CD14-positive monocyte (primary cell): ENCODE measurements around the gene TECTB. TPM values are rescaled to one million over a fixed set of nuclear protein-coding genes. Genes with fewer than 3 reads are reported as not detected.

Experiments used
- DNase-seq, 3 donors: peaks; one replicate each; pipeline ENCODE4 v3.0.0-alpha.2; 2011 to 2022
- H2AFZ ChIP-seq: 2 replicates; pipeline ENCODE4 v1.6.0; 2012; ENCODE audit warnings: mild to moderate bottlenecking, low read depth, low read length, inconsistent platforms; ENCODE audit not compliant: insufficient read depth, poor library complexity, severe bottlenecking
- H3K27ac ChIP-seq, 2 donors: 1 replicate in 1 of 2; 2 replicates in 1 of 2; pipeline ENCODE4 v1.5.1; 2012 to 2013; ENCODE audit warnings: low read length in 2 of 2, control low read depth in 1 of 2, inconsistent platforms in 1 of 2, low read depth in 1 of 2, mild to moderate bottlenecking in 1 of 2
- H3K27me3 ChIP-seq, 2 donors: one replicate each; pipeline versions ENCODE4 v1.6.0 to v1.6.1; 2011 to 2013; ENCODE audit warnings: low read length in 2 of 2; ENCODE audit not compliant: control insufficient read depth in 2 of 2, insufficient read depth in 2 of 2
- H3K36me3 ChIP-seq, 2 donors: replicated peaks in 1 of 2; 1 replicate in 1 of 2; 2 replicates in 1 of 2; pipeline versions ENCODE4 v1.5.1 to v1.6.1; 2012 to 2013; ENCODE audit warnings: low read length in 2 of 2, control low read depth in 1 of 2, inconsistent platforms in 1 of 2, mild to moderate bottlenecking in 1 of 2; ENCODE audit not compliant: insufficient read depth in 2 of 2, control insufficient read depth in 1 of 2
- H3K4me1 ChIP-seq, 2 donors: 1 replicate in 1 of 2; 2 replicates in 1 of 2; pipeline versions ENCODE4 v1.5.1 to v1.6.1; 2012 to 2013; ENCODE audit warnings: low read length in 2 of 2, control low read depth in 1 of 2, inconsistent platforms in 1 of 2, mild to moderate bottlenecking in 1 of 2, moderate library complexity in 1 of 2; ENCODE audit not compliant: insufficient read depth in 2 of 2, control insufficient read depth in 1 of 2
- H3K4me2 ChIP-seq: replicated peaks from 2 replicates; pipeline ENCODE3; 2012; ENCODE audit warnings: low read length, moderate library complexity, mild to moderate bottlenecking; ENCODE audit not compliant: poor library complexity, severe bottlenecking; ENCODE audit errors: extremely low read depth
- H3K4me3 ChIP-seq, 3 experiments: fragments of 200-600 bp in 1 of 3; sonication (generic) in 1 of 3; replicated peaks in 1 of 3; 1 replicate in 2 of 3; 2 replicates in 1 of 3; pipeline ENCODE4 v1.5.1; 2011 to 2013; ENCODE audit warnings: low read length in 3 of 3, mild to moderate bottlenecking in 3 of 3, control low read depth in 2 of 3, low read depth in 2 of 3, inconsistent platforms in 1 of 3, moderate library complexity in 1 of 3
- H3K79me2 ChIP-seq: 2 replicates; pipeline ENCODE4 v1.6.0; 2012; ENCODE audit warnings: mild to moderate bottlenecking, control low read depth, inconsistent platforms, low read length, moderate library complexity; ENCODE audit not compliant: insufficient read depth
- H3K9ac ChIP-seq: 2 replicates; pipeline ENCODE4 v1.6.0; 2017; ENCODE audit warnings: low read length, mild to moderate bottlenecking; ENCODE audit not compliant: insufficient read depth, poor library complexity, severe bottlenecking
- H3K9me3 ChIP-seq, 2 donors: replicated peaks in 1 of 2; 1 replicate in 1 of 2; 2 replicates in 1 of 2; pipeline versions ENCODE4 v1.5.1 to v1.6.1; 2012 to 2013; ENCODE audit warnings: low read length in 2 of 2, control low read depth in 1 of 2; ENCODE audit not compliant: control insufficient read depth in 1 of 2, insufficient read depth in 1 of 2
- H4K20me1 ChIP-seq: 2 replicates; pipeline ENCODE4 v1.6.0; 2012; ENCODE audit warnings: mild to moderate bottlenecking, low read length, control low read depth, moderate library complexity; ENCODE audit not compliant: insufficient read depth
- H3K27ac Mint-ChIP-seq, 7 donors: one replicate each; pipeline ENCODE4 v1.8.0; 2020; ENCODE audit warnings: mild to moderate bottlenecking in 7 of 7, mixed read lengths in 7 of 7, moderate library complexity in 6 of 7, inconsistent platforms in 2 of 7
- H3K27me3 Mint-ChIP-seq, 3 donors: one replicate each; pipeline ENCODE4 v1.8.0; 2021 to 2022; ENCODE audit warnings: low read depth in 3 of 3, mild to moderate bottlenecking in 3 of 3, mixed read lengths in 3 of 3, moderate library complexity in 3 of 3, inconsistent platforms in 1 of 3
- H3K36me3 Mint-ChIP-seq, 2 donors: one replicate each; pipeline ENCODE4 v1.8.0; 2020; ENCODE audit warnings: mixed read lengths in 2 of 2, inconsistent platforms in 1 of 2, mild to moderate bottlenecking in 1 of 2
- H3K4me1 Mint-ChIP-seq: one replicate; pipeline ENCODE4 v1.8.0; 2020; ENCODE audit warnings: mild to moderate bottlenecking, mixed read lengths
- H3K4me3 Mint-ChIP-seq, 2 donors: one replicate each; pipeline ENCODE4 v1.8.0; 2020; ENCODE audit warnings: mild to moderate bottlenecking in 2 of 2, mixed read lengths in 2 of 2, moderate library complexity in 1 of 2
- H3K9me3 Mint-ChIP-seq, 7 donors: one replicate each; pipeline ENCODE4 v1.8.0; 2020 to 2022; ENCODE audit warnings: mixed read lengths in 7 of 7, mild to moderate bottlenecking in 6 of 7, moderate library complexity in 6 of 7, inconsistent platforms in 2 of 7
- CTCF ChIP-seq: fragments of 200-600 bp; IDR thresholded peaks from one replicate; pipeline ENCODE4 v1.8.0; 2022; ENCODE audit warnings: antibody characterized with exemption, mild to moderate bottlenecking
- WGBS: methylation state at CpG from one replicate; pipeline ENCODE4 v1.1.5; 2013; ENCODE audit warnings: missing lambda C conversion rate; ENCODE audit not compliant: insufficient coverage; 5-methylcytosine and 5-hydroxymethylcytosine counted together
- intact Hi-C, 2 donors: fragments of 100-400 bp; cut with micrococcal nuclease; formaldehyde crosslinking; loops; one replicate each; pipeline versions ENCODE4 v1.15.0 to v1.15.1; 2023
- polyA plus RNA-seq, 3 donors: library from polyadenylated mRNA; depleted of rRNA in 1 of 3; unstranded in 2 of 3; stranded (reverse) in 1 of 3; fragments of 300-500 nt in 2 of 3; fragments of >200 nt in 1 of 3; fragmentation: Illumina TruSeq in 2 of 3; gene quantifications; 1 replicate in 2 of 3; 2 replicates in 1 of 3; pipeline ENCODE4 v1.2.3, GENCODE V29; 2012 to 2021

Gene TECTB
- polyA plus RNA-seq, 3 donors: not detected

GRCh38 chr10:112338957-112339356, 55.8 kb downstream of the TECTB start:
- Mint-ChIP-seq H3K4me3 (no peak overlapping the region), H3K4me1 (peaks cover 15% of the 10 kb centered on the region), H3K36me3 (no peaks in the 10 kb centered on the region), H3K27me3 (peaks cover 1 to 2% (median 2%) of the 10 kb centered on the region in 3 donors), H3K9me3 (no peaks in the 10 kb centered on the region), H3K27ac (peak overlapping the region in 2 of 7 donors; percentile 0 to 8)
- TF ChIP-seq CTCF: no peak
- DNase-seq: no peak
- H3K4me3 ChIP-seq: no peak overlapping the region
- no peak overlapping the region for H2AFZ ChIP-seq
- no peak overlapping the region for H3K4me2 ChIP-seq
- no peaks in the 10 kb centered on the region for H3K9me3 ChIP-seq
- WGBS: 87% methylated on average over 3 of the region's 3 CpGs
- peaks cover 12 to 16% of the 10 kb centered on the region in 2 donors for H3K4me1 ChIP-seq
- H3K36me3 ChIP-seq: no peaks in the 10 kb centered on the region
- H3K27me3 ChIP-seq: no peaks in the 10 kb centered on the region
- H3K79me2 ChIP-seq: no peaks in the 10 kb centered on the region
- no peak overlapping the region for H3K27ac ChIP-seq
- intact Hi-C loops: no loop called here
- H3K9ac ChIP-seq: no peak overlapping the region
- no peaks in the 10 kb centered on the region for H4K20me1 ChIP-seq

GRCh38 chr10:112340601-112341000, 57.4 kb downstream of the TECTB start:
- Mint-ChIP-seq H3K27me3 (peaks cover 0 to 2% (median 1%) of the 10 kb centered on the region in 3 donors), H3K36me3 (no peaks in the 10 kb centered on the region), H3K4me3 (no peak overlapping the region), H3K9me3 (no peaks in the 10 kb centered on the region), H3K27ac (no peak overlapping the region), H3K4me1 (peaks cover 7% of the 10 kb centered on the region)
- Histone ChIP-seq H3K27ac (no peak overlapping the region), H3K4me2 (no peak overlapping the region), H3K9me3 (no peaks in the 10 kb centered on the region), H4K20me1 (no peaks in the 10 kb centered on the region), H2AFZ (no peak overlapping the region), H3K9ac (no peak overlapping the region), H3K4me3 (no peak overlapping the region), H3K79me2 (no peaks in the 10 kb centered on the region), H3K36me3 (no peaks in the 10 kb centered on the region), H3K4me1 (peaks cover 6 to 7% of the 10 kb centered on the region in 2 donors), H3K27me3 (no peaks in the 10 kb centered on the region)
- DNase-seq: no peak
- no peak for TF ChIP-seq CTCF
- WGBS: 100% methylated on average over 2 of the region's 2 CpGs
- intact Hi-C loops: no loop called here
